Measurements from ENCODE around the gene PHEX. TPM values are rescaled to one million over a fixed set of nuclear protein-coding genes. Genes with fewer than 3 reads are reported as not detected.

Gene PHEX
- total RNA-seq, 1 donor from 2014 or later: 4.2 TPM

DNA sequence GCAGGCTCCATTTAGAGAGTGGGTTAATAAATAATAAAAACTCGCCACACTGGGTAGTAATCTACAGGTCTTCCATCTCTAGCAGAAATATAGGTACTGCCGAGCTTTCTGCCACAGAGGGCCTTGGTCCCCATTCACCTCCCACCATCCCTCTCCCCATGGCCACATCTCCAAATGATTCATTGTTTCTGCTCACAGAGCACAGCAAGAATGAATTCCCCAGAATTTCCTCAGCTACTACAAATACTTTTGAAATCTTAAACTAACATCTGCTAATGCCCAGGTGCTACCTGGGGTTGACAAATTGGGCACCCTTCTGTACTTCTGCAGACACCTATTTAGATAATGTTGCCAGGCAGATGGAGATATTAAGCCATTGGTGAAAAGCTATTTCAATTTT lies 5.1 kb downstream of the PHEX start:
- no peak overlapping the region for H3K27ac ChIP-seq (ENCODE audit: low read depth, low read length)
- H3K27me3 ChIP-seq (ENCODE audit: control insufficient read depth in 3 of 3, insufficient read depth in 3 of 3, low read length in 3 of 3): no peaks in the 10 kb centered on the region
- H3K9me3 ChIP-seq (ENCODE audit: control insufficient read depth in 3 of 3, low read length in 3 of 3): no peaks in the 10 kb centered on the region
- H3K4me3 ChIP-seq (ENCODE audit: low read length in 3 of 3): no peak overlapping the region
- H3K4me1 ChIP-seq (ENCODE audit: control insufficient read depth in 3 of 3, insufficient read depth in 3 of 3, low read length in 3 of 3): no peaks in the 10 kb centered on the region
- no peaks in the 10 kb centered on the region for H3K36me3 ChIP-seq (ENCODE audit: control insufficient read depth in 3 of 3, insufficient read depth in 3 of 3, low read length in 3 of 3)
- H3K9ac ChIP-seq (ENCODE audit: low read depth in 1 of 3, low read length in 3 of 3): no peak overlapping the region

DNA sequence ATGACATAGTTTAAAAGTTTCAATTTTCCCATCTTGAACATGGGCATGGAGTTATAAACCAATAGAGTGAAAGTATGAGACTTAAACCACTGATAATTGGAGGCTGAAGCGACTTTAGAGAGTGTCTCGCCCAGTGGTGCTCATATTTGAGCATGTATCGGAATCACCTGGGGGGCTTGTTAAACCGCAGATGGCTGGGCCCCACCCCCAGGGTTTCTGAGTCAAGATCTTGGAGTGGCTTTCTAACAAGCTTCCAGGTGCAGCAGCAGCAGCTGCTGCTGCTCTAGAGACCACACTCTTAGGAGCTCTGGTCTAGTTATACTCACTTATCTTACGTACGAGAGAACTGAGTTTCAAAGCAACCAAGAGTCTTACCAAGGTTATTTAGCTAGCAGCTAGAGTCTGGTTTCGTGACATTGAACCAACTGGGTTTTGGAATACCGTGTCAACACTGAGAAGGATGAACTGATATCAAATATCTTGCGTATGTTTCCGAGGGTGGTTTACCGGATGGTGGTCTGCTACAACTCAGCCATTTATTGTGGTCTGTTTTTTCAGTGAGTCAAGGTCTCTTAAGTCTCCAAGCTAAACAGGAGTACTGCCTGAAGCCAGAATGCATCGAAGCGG lies 5.9 kb downstream of the PHEX start:
- Histone ChIP-seq H3K27me3 (ENCODE audit: control insufficient read depth in 3 of 3, insufficient read depth in 3 of 3, low read length in 3 of 3) (no peaks in the 10 kb centered on the region), H3K9ac (ENCODE audit: low read depth in 1 of 3, low read length in 3 of 3) (no peak overlapping the region), H3K27ac (ENCODE audit: low read depth, low read length) (no peak overlapping the region), H3K36me3 (ENCODE audit: control insufficient read depth in 3 of 3, insufficient read depth in 3 of 3, low read length in 3 of 3) (no peaks in the 10 kb centered on the region), H3K4me3 (ENCODE audit: low read length in 3 of 3) (no peak overlapping the region), H3K4me1 (ENCODE audit: control insufficient read depth in 3 of 3, insufficient read depth in 3 of 3, low read length in 3 of 3) (no peaks in the 10 kb centered on the region), H3K9me3 (ENCODE audit: control insufficient read depth in 3 of 3, low read length in 3 of 3) (no peaks in the 10 kb centered on the region)

DNA sequence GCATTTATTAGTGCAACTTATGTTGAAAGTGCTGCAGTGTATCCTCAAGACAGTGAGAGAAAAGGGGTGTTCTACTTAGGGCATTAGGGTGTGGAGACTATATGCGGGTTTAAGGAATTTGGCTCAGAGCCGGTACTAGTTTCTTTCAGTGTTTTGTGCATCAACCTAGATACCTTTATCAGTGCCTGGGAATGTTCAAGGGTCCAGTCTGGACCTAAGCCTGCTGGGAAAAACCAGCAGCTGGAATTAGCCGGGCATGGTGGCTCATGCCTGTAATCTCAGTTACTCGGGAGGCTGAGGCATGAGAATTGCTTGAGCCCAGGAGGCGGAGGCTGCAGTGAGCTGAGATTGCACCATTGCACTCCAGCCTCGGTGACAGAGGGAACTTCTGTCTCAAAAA lies 7.4 kb downstream of the PHEX start:
- no peaks in the 10 kb centered on the region for H3K27me3 ChIP-seq (ENCODE audit: control insufficient read depth in 3 of 3, insufficient read depth in 3 of 3, low read length in 3 of 3)
- no peaks in the 10 kb centered on the region for H3K9me3 ChIP-seq (ENCODE audit: control insufficient read depth in 3 of 3, low read length in 3 of 3)
- H3K27ac ChIP-seq (ENCODE audit: low read depth, low read length): no peak overlapping the region
- no peaks in the 10 kb centered on the region for H3K4me1 ChIP-seq (ENCODE audit: control insufficient read depth in 3 of 3, insufficient read depth in 3 of 3, low read length in 3 of 3)
- H3K36me3 ChIP-seq (ENCODE audit: control insufficient read depth in 3 of 3, insufficient read depth in 3 of 3, low read length in 3 of 3): no peaks in the 10 kb centered on the region
- H3K4me3 ChIP-seq (ENCODE audit: low read length in 3 of 3): no peak overlapping the region
- no peak overlapping the region for H3K9ac ChIP-seq (ENCODE audit: low read depth in 1 of 3, low read length in 3 of 3)

DNA sequence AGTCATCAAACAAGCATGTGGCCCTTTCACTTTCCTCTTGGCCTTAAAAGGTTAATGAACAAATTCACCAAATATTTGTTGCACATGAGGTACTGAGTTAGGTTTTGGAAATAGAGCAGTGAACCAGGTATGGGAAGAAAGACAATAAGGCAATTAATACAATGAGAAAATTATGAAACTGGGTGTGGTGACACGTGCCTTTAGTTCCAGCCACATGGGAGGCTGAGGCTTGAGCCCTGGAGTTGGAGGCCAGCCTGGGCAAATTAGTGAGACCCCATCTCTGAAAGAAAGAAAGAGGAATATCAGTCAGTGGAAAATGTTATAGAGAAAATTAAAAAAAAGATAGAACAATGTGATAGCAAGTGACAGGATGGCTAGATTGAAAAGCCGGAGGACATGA lies 8.1 kb downstream of the PHEX start:
- H3K27me3 ChIP-seq (ENCODE audit: control insufficient read depth in 3 of 3, insufficient read depth in 3 of 3, low read length in 3 of 3): no peaks in the 10 kb centered on the region
- H3K4me3 ChIP-seq (ENCODE audit: low read length in 3 of 3): no peak overlapping the region
- no peaks in the 10 kb centered on the region for H3K9me3 ChIP-seq (ENCODE audit: control insufficient read depth in 3 of 3, low read length in 3 of 3)
- H3K4me1 ChIP-seq (ENCODE audit: control insufficient read depth in 3 of 3, insufficient read depth in 3 of 3, low read length in 3 of 3): no peaks in the 10 kb centered on the region
- H3K27ac ChIP-seq (ENCODE audit: low read depth, low read length): no peak overlapping the region
- H3K36me3 ChIP-seq (ENCODE audit: control insufficient read depth in 3 of 3, insufficient read depth in 3 of 3, low read length in 3 of 3): no peaks in the 10 kb centered on the region
- no peak overlapping the region for H3K9ac ChIP-seq (ENCODE audit: low read depth in 1 of 3, low read length in 3 of 3)

DNA sequence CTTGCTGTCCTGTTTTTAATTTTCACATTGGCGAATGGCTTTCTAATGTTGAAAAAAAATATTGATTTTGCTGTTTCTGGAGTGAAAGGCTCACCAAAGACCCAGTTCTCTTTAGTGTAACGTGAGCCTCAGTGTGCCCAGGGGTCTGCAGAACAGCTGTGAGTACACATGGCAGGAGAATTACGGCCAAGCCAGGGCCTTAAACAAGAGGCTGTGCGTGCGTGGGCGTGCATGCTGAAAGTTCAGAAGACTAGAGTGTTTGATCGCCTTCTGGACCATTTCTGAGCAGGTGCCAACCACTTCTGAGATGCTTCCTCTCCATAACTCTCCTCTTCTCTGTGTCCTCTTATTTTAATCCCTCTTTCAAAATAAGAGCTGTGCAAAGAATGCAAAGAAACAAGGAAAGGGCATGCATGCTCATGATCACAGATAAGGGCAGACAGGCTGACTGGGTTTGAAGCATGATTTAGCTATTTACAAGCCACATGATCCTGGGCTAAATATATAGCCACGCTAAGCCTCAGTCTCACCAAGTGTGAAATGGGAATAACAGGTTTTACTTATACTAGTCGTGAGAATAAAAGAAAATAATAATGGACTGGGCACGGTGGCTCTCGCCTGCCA lies 9.9 kb downstream of the PHEX start:
- Histone ChIP-seq H3K4me1 (ENCODE audit: control insufficient read depth in 3 of 3, insufficient read depth in 3 of 3, low read length in 3 of 3) (no peaks in the 10 kb centered on the region), H3K36me3 (ENCODE audit: control insufficient read depth in 3 of 3, insufficient read depth in 3 of 3, low read length in 3 of 3) (no peaks in the 10 kb centered on the region), H3K27ac (ENCODE audit: low read depth, low read length) (no peak overlapping the region), H3K9ac (ENCODE audit: low read depth in 1 of 3, low read length in 3 of 3) (no peak overlapping the region), H3K27me3 (ENCODE audit: control insufficient read depth in 3 of 3, insufficient read depth in 3 of 3, low read length in 3 of 3) (no peaks in the 10 kb centered on the region), H3K4me3 (ENCODE audit: low read length in 3 of 3) (no peak overlapping the region), H3K9me3 (ENCODE audit: control insufficient read depth in 3 of 3, low read length in 3 of 3) (no peaks in the 10 kb centered on the region)

DNA sequence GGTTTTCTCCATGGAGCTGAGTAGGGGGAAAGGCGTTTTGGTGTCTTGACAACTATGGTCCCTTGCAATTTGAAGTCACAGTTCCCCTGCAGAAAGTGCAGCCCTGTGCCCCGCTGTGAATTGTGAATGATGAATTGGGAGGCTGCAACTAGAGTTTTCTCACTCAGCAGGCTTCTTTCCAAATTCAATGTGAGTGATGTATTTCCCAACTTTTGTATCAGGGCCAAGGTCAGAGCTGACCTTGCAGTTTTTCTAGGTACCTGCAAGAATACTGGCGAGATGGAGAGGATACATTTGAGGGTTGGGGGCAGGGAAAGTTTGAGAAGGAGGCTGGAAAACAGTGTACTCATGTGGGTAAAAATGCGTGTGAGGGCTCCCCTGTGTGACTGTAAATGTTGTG lies 11.7 kb downstream of the PHEX start:
- Histone ChIP-seq H3K36me3 (ENCODE audit: control insufficient read depth in 3 of 3, insufficient read depth in 3 of 3, low read length in 3 of 3) (no peaks in the 10 kb centered on the region), H3K27ac (ENCODE audit: low read depth, low read length) (no peak overlapping the region), H3K4me1 (ENCODE audit: control insufficient read depth in 3 of 3, insufficient read depth in 3 of 3, low read length in 3 of 3) (no peaks in the 10 kb centered on the region), H3K4me3 (ENCODE audit: low read length in 3 of 3) (no peak overlapping the region), H3K9me3 (ENCODE audit: control insufficient read depth in 3 of 3, low read length in 3 of 3) (no peaks in the 10 kb centered on the region), H3K9ac (ENCODE audit: low read depth in 1 of 3, low read length in 3 of 3) (no peak overlapping the region), H3K27me3 (ENCODE audit: control insufficient read depth in 3 of 3, insufficient read depth in 3 of 3, low read length in 3 of 3) (no peaks in the 10 kb centered on the region)

DNA sequence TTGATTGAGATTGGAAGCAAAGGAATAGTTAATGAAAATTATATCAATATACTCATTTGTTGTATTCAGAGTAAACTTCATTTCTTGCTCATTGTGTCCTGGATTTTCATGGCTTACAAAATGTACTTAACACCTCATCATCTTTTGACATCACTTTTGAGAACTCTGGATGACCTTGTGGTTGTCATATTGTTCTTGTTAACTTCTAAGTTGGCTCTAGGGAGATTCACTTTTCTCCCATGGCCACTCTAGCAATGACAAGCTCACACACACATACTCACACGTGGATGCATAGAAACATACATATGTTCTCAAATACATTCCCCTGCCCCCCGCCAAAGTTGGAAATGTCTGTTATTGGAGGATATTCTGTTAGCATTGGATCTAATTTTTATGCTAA lies 15.3 kb downstream of the PHEX start:
- Histone ChIP-seq H3K27ac (ENCODE audit: low read depth, low read length) (no peak overlapping the region), H3K4me1 (ENCODE audit: control insufficient read depth in 3 of 3, insufficient read depth in 3 of 3, low read length in 3 of 3) (no peaks in the 10 kb centered on the region), H3K36me3 (ENCODE audit: control insufficient read depth in 3 of 3, insufficient read depth in 3 of 3, low read length in 3 of 3) (no peaks in the 10 kb centered on the region), H3K9ac (ENCODE audit: low read depth in 1 of 3, low read length in 3 of 3) (no peak overlapping the region), H3K4me3 (ENCODE audit: low read length in 3 of 3) (no peak overlapping the region), H3K9me3 (ENCODE audit: control insufficient read depth in 3 of 3, low read length in 3 of 3) (no peaks in the 10 kb centered on the region), H3K27me3 (ENCODE audit: control insufficient read depth in 3 of 3, insufficient read depth in 3 of 3, low read length in 3 of 3) (no peaks in the 10 kb centered on the region)

DNA sequence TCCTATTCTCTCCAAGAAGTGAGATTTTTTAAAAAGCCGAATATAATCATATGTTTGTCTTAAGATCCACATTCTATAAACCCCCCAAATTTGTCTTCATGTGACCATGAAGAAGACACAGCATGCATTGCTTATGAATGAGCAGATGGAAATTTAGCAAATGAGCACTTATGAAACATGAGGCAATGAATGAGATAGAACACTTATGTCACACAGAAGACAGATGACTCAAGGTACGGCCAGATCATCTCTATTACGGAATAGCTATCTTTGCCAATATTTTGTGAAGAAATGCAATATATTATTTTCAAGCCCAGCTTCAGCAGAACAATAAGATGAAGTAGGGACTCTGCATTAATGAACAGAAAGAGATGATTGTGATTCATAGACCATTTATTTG lies 21.4 kb downstream of the PHEX start:
- H3K9ac ChIP-seq (ENCODE audit: low read depth in 1 of 3, low read length in 3 of 3): no peak overlapping the region
- H3K4me3 ChIP-seq (ENCODE audit: low read length in 3 of 3): no peak overlapping the region
- H3K9me3 ChIP-seq (ENCODE audit: control insufficient read depth in 3 of 3, low read length in 3 of 3): no peaks in the 10 kb centered on the region
- H3K27ac ChIP-seq (ENCODE audit: low read depth, low read length): no peak overlapping the region
- H3K27me3 ChIP-seq (ENCODE audit: control insufficient read depth in 3 of 3, insufficient read depth in 3 of 3, low read length in 3 of 3): no peaks in the 10 kb centered on the region
- no peaks in the 10 kb centered on the region for H3K36me3 ChIP-seq (ENCODE audit: control insufficient read depth in 3 of 3, insufficient read depth in 3 of 3, low read length in 3 of 3)
- no peaks in the 10 kb centered on the region for H3K4me1 ChIP-seq (ENCODE audit: control insufficient read depth in 3 of 3, insufficient read depth in 3 of 3, low read length in 3 of 3)

DNA sequence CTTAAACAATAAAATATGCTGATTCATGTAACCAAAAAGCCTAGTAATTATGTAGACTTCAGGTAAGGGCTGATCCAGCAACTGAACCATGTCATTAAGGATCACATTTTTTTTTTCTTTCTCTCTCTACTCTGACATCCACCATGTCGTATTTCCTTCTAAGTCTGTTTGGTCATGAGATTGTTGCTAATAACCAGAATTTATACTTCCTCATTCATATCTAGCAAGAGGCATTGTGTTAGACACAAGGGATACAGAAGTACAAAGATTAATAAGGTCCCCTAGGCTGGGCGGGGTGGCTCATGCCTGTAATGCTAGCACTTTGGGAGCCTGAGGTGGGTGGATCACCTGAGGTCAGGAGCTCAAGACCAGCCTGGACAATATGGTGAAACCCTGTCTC lies 24.1 kb downstream of the PHEX start:
- no peaks in the 10 kb centered on the region for H3K27me3 ChIP-seq (ENCODE audit: control insufficient read depth in 3 of 3, insufficient read depth in 3 of 3, low read length in 3 of 3)
- no peaks in the 10 kb centered on the region for H3K36me3 ChIP-seq (ENCODE audit: control insufficient read depth in 3 of 3, insufficient read depth in 3 of 3, low read length in 3 of 3)
- no peak overlapping the region for H3K9ac ChIP-seq (ENCODE audit: low read depth in 1 of 3, low read length in 3 of 3)
- H3K9me3 ChIP-seq (ENCODE audit: control insufficient read depth in 3 of 3, low read length in 3 of 3): no peaks in the 10 kb centered on the region
- no peak overlapping the region for H3K4me3 ChIP-seq (ENCODE audit: low read length in 3 of 3)
- H3K27ac ChIP-seq (ENCODE audit: low read depth, low read length): no peak overlapping the region
- H3K4me1 ChIP-seq (ENCODE audit: control insufficient read depth in 3 of 3, insufficient read depth in 3 of 3, low read length in 3 of 3): no peaks in the 10 kb centered on the region

DNA sequence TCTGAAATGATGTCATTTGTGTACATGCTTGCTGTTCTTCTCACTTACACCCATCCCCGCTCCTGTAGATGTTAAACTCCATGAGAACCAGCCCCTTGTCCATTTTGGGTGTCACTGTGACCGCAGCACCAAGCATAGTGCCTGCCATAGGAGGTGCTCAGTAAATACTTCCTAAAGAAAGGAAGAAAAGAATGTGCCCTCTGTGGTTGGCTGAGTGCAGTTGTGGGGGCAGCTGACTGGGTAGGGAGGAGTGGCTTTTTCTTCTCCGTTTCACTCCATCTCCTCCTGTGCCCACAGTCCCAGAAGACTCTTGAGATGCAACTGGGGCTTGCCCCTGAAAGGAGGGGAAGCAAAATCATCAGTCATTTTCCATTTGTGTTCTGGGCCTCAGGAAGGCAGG lies 25.5 kb downstream of the PHEX start:
- Histone ChIP-seq H3K9ac (ENCODE audit: low read depth in 1 of 3, low read length in 3 of 3) (no peak overlapping the region), H3K27ac (ENCODE audit: low read depth, low read length) (no peak overlapping the region), H3K4me1 (ENCODE audit: control insufficient read depth in 3 of 3, insufficient read depth in 3 of 3, low read length in 3 of 3) (no peaks in the 10 kb centered on the region), H3K27me3 (ENCODE audit: control insufficient read depth in 3 of 3, insufficient read depth in 3 of 3, low read length in 3 of 3) (no peaks in the 10 kb centered on the region), H3K9me3 (ENCODE audit: control insufficient read depth in 3 of 3, low read length in 3 of 3) (no peaks in the 10 kb centered on the region), H3K36me3 (ENCODE audit: control insufficient read depth in 3 of 3, insufficient read depth in 3 of 3, low read length in 3 of 3) (no peaks in the 10 kb centered on the region), H3K4me3 (ENCODE audit: low read length in 3 of 3) (no peak overlapping the region)

Data from skeletal muscle tissue (tissue), 4 donors.